Measurements from ENCODE around the gene CD68.
"Not testable (repeated sequence)": the region's sequence is repeated elsewhere in the genome, so short reads cannot be mapped to it uniquely, and the experiment has no call there.

Gene CD68

DNA sequence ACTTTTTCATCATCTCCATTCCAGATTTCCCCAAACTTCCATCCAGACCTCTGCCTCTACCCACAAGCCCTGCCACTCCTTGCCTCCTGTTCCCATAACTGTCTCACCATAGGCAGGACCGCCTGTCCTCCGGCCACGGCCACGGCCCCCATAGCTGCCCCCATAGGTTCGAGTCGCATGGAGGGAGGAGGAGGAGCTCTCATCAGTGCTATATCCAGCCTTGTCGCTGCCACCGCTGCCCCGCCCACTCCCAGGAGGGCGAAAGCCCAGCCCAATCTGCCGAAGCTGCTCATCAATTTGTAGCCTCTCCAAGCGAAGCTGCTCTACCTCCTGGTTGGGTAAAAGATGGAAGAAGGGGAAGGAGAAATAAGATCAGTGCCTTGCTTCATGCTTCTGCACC is 13.9 kb downstream of the CD68 start:
- Histone ChIP-seq H3K4me3 (ENCODE audit: low read depth, low read length) (no peak overlapping the region), H3K9ac (ENCODE audit: low read length) (no peak overlapping the region), H3K27ac (ENCODE audit: low read depth, low read length) (no peak overlapping the region), H3K27me3 (ENCODE audit: control insufficient read depth, insufficient read depth, low read length) (no peaks in the 10 kb centered on the region), H3K36me3 (ENCODE audit: control insufficient read depth, insufficient read depth, low read length) (peaks cover 61% of the 10 kb centered on the region), H3K4me1 (ENCODE audit: control insufficient read depth, insufficient read depth, low read length) (peaks cover 20% of the 10 kb centered on the region), H3K9me3 (ENCODE audit: control insufficient read depth, insufficient read depth, low read depth, low read length) (no peaks in the 10 kb centered on the region)

DNA sequence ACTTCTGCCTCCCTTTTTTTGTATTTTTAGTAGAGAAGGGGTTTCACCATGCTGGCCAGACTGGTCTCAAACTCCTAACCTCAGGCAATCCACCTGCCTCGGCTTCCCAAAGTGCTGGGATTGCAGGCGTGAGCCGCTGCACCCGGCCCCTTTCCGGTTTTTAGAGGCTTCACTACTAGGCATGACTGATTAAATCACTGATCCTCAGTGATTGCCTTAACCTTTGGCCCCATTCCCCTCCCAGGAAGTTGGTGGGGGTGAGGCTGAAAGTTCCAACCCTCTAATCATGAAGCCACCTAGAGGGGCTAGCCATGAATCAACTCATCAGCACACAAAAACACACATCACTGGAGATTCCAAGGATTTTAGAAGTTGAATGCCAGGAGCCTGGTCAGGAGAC is 18.1 kb downstream of the CD68 start:
- not testable (repeated sequence) for H3K4me3 ChIP-seq (ENCODE audit: low read depth, low read length); H3K9me3 ChIP-seq (ENCODE audit: control insufficient read depth, insufficient read depth, low read depth, low read length); H3K4me1 ChIP-seq (ENCODE audit: control insufficient read depth, insufficient read depth, low read length); H3K27me3 ChIP-seq (ENCODE audit: control insufficient read depth, insufficient read depth, low read length); H3K9ac ChIP-seq (ENCODE audit: low read length); H3K27ac ChIP-seq (ENCODE audit: low read depth, low read length)
- peaks cover 83% of the 10 kb centered on the region for H3K36me3 ChIP-seq (ENCODE audit: control insufficient read depth, insufficient read depth, low read length)

DNA sequence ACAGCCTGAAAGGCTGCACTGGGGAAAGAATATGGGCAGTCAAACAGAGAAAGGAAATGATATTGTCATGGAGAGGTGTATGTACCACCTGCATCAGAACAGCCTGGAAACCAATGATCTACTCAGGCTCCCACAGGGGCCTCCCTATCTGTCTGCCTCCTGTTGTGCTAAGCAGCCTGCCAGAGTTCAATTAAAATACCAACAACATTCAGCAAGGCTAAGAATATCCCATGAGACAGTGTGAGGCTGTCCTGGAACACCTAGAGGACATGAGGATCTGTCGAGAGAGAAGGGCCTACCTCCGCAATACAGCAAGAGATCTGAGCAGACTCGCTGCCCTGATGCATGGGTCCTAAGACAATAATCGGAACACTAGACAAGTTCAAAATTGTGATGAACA is 26.8 kb downstream of the CD68 start:
- no peak overlapping the region for H3K27ac ChIP-seq (ENCODE audit: low read depth, low read length)
- peaks cover 46% of the 10 kb centered on the region for H3K36me3 ChIP-seq (ENCODE audit: control insufficient read depth, insufficient read depth, low read length)
- H3K9ac ChIP-seq (ENCODE audit: low read length) = peak overlapping the region; percentile 6
- H3K9me3 ChIP-seq (ENCODE audit: control insufficient read depth, insufficient read depth, low read depth, low read length) = no peaks in the 10 kb centered on the region
- H3K4me3 ChIP-seq (ENCODE audit: low read depth, low read length) = no peak overlapping the region
- H3K27me3 ChIP-seq (ENCODE audit: control insufficient read depth, insufficient read depth, low read length) = no peaks in the 10 kb centered on the region
- no peaks in the 10 kb centered on the region for H3K4me1 ChIP-seq (ENCODE audit: control insufficient read depth, insufficient read depth, low read length)

DNA sequence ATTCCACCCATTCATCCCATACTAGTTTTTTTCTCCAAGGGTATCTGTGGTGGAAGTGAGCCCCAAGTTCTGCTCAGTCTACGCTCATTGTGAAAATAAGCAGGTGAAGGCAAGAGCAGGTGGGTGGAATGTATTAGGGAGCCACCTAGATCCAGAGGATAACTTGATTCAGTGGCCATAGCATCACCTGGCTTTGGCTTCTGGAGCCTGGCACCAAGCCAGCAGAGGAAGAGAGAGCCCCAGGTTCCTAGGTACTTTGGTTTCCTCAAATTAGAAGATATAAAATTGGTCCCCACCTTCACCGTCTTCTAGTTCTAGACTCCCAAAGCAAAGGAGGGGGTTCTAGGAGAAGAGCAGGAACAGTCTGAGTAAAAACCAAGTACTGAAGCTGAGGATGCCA is 31.2 kb downstream of the CD68 start:
- Histone ChIP-seq H3K4me1 (ENCODE audit: control insufficient read depth, insufficient read depth, low read length) (peaks cover 15% of the 10 kb centered on the region), H3K36me3 (ENCODE audit: control insufficient read depth, insufficient read depth, low read length) (peaks cover 14% of the 10 kb centered on the region), H3K27me3 (ENCODE audit: control insufficient read depth, insufficient read depth, low read length) (no peaks in the 10 kb centered on the region), H3K27ac (ENCODE audit: low read depth, low read length) (no peak overlapping the region), H3K4me3 (ENCODE audit: low read depth, low read length) (no peak overlapping the region), H3K9me3 (ENCODE audit: control insufficient read depth, insufficient read depth, low read depth, low read length) (no peaks in the 10 kb centered on the region), H3K9ac (ENCODE audit: low read length) (no peak overlapping the region)

DNA sequence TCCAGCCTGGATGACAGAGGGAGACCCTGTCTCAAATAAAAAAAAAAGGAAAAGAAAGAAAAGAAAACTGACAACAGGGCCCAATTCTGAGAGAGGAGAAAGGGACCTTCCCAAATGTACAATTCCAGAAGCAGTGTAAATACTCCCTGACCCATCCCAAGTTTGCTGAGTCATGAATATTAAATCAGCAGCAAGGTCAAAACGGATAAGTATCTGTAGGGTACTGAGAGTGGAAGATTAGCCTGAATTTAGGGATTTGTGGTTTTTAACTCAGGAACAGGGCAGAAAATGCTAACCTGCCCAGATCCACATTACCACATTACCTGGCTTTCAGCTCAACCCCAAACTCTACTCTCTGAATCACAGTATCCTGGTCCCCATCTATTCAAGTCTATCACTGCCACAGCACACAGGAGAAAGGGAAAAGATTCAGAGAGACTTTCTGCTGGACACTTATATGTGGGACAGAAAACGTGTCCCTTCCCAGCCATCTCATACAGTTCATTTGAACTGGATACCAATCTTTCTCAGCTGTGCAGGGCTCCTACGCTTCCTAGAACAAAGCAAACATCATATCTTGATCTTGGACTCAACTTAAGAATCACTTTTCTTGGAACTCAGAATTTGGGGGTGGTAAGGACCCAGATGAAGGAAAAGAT is 32.3 kb downstream of the CD68 start:
- Histone ChIP-seq H3K4me1 (ENCODE audit: control insufficient read depth, insufficient read depth, low read length) (peaks cover 15% of the 10 kb centered on the region), H3K4me3 (ENCODE audit: low read depth, low read length) (no peak overlapping the region), H3K27ac (ENCODE audit: low read depth, low read length) (no peak overlapping the region), H3K36me3 (ENCODE audit: control insufficient read depth, insufficient read depth, low read length) (peaks cover 12% of the 10 kb centered on the region), H3K9ac (ENCODE audit: low read length) (no peak overlapping the region), H3K27me3 (ENCODE audit: control insufficient read depth, insufficient read depth, low read length) (no peaks in the 10 kb centered on the region), H3K9me3 (ENCODE audit: control insufficient read depth, insufficient read depth, low read depth, low read length) (no peaks in the 10 kb centered on the region)

DNA sequence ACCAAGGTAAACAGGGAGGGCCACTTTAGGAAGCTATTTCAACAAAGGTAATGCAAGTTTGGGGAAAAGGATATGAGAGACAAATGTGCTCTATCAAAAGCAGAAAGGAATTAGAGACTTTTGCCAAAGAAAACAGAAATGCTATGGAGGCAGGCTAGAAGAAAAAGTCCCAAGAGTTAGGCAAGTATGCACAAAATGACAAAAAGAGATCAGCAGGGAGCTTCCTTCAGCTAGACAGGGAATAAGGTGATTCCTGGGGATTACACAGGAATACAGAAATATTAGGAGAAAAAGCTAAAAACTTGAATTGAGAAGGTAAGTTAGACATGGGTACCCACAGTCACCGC is 32.8 kb downstream of the CD68 start:
- H3K9ac ChIP-seq (ENCODE audit: low read length) = no peak overlapping the region
- no peaks in the 10 kb centered on the region for H3K27me3 ChIP-seq (ENCODE audit: control insufficient read depth, insufficient read depth, low read length)
- peaks cover 12% of the 10 kb centered on the region for H3K36me3 ChIP-seq (ENCODE audit: control insufficient read depth, insufficient read depth, low read length)
- peaks cover 15% of the 10 kb centered on the region for H3K4me1 ChIP-seq (ENCODE audit: control insufficient read depth, insufficient read depth, low read length)
- no peak overlapping the region for H3K4me3 ChIP-seq (ENCODE audit: low read depth, low read length)
- no peak overlapping the region for H3K27ac ChIP-seq (ENCODE audit: low read depth, low read length)
- no peaks in the 10 kb centered on the region for H3K9me3 ChIP-seq (ENCODE audit: control insufficient read depth, insufficient read depth, low read depth, low read length)

DNA sequence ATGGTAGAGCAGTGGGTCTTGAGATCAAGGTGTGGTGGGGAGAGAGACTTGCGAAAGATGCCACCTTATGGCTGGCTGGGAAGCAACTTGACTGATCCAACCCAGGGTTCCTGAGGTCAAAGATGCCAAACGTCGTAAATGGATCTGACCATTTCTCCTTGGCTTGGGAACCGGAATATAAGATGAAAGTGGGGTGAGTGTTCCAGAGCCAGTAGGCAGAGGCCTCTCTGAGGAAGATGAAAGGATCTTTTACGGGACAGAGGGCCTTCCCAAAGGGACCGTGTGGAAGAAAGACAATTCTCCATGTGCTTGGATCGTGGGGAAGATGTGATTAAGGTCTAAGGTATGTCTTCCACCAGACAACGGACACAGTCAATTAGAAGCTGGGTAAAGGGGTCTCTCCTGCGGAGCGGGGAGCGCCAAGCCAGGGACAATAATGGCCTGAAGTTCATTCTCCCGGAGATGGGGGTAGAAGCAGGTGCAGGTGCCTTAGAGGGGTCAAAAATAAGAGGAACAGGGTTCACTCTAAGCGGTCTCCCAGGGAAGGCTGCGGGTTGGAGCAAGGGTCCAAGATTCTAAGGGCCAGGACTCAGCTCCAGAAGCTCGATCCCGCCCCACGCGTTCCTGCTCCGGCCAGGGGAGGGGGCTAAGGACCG is 34.5 kb downstream of the CD68 start:
- peaks cover 15% of the 10 kb centered on the region for H3K4me1 ChIP-seq (ENCODE audit: control insufficient read depth, insufficient read depth, low read length)
- no peaks in the 10 kb centered on the region for H3K27me3 ChIP-seq (ENCODE audit: control insufficient read depth, insufficient read depth, low read length)
- H3K36me3 ChIP-seq (ENCODE audit: control insufficient read depth, insufficient read depth, low read length) = peaks cover 7% of the 10 kb centered on the region
- H3K9ac ChIP-seq (ENCODE audit: low read length) = peak overlapping the region; percentile 76
- H3K9me3 ChIP-seq (ENCODE audit: control insufficient read depth, insufficient read depth, low read depth, low read length) = no peaks in the 10 kb centered on the region
- peak overlapping the region; percentile 65; the same call in 1 of the 2 replicates for H3K27ac ChIP-seq (ENCODE audit: low read depth, low read length)
- H3K4me3 ChIP-seq (ENCODE audit: low read depth, low read length) = peak overlapping the region; percentile 84

DNA sequence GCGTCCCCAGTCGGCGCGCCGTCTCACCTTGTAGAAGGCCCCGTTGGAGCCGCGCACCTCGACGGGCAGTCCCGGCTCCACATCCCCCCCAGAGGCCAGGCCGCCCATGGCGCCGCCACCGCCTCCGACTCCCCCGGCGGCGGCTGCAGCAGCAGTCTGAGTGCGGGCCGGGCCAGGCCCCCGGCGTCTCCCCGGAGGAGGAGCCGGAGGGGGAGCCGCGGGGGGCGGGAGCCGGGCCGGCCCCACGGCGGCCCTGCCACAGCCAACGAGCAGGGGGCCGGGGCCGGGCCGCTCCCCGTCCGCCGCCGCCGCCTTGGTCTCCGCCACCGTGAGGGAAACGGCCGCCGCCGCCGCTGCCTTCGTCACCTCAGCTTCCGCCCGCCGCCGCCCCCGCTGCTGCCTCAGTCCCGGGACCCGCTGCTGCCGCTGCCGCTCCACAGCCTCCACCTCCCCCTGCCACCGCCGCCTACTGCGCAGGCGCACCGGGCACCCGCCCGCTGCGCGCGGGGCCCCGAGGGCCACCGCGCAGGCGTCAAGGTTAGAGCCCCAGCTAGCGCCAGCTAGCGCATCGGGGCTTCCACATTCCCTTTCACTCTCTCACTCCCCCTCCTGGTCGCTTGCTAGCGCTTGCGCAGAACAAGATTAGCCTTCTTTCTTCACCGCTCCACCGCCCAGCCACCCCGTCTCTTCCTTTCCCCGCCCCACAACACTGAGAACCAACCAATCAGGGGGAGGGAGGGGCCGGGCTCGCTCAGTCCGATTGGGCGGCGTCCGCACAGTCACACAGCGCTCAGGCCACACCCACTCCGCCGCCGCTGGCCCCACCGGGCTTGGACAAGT is 35.2 kb downstream of the CD68 start, which contains the start of gene FXR2:
Gene FXR2, minus strand, starts transcription at position 473 of the 840 bp plus-strand sequence. Its CDS starts 365 bp downstream, at position 108.
- Histone ChIP-seq H3K4me1 (ENCODE audit: control insufficient read depth, insufficient read depth, low read length) (peaks cover 15% of the 10 kb centered on the region), H3K9me3 (ENCODE audit: control insufficient read depth, insufficient read depth, low read depth, low read length) (no peaks in the 10 kb centered on the region), H3K9ac (ENCODE audit: low read length) (peak within 1 kb of the TSS; percentile 76), H3K27me3 (ENCODE audit: control insufficient read depth, insufficient read depth, low read length) (no peaks in the 10 kb centered on the region), H3K4me3 (ENCODE audit: low read depth, low read length) (peak within 1 kb of the TSS; percentile 84), H3K27ac (ENCODE audit: low read depth, low read length) (peak within 1 kb of the TSS; percentile 65; the same call in 1 of the 2 replicates), H3K36me3 (ENCODE audit: control insufficient read depth, insufficient read depth, low read length) (peaks cover 7% of the 10 kb centered on the region)

DNA sequence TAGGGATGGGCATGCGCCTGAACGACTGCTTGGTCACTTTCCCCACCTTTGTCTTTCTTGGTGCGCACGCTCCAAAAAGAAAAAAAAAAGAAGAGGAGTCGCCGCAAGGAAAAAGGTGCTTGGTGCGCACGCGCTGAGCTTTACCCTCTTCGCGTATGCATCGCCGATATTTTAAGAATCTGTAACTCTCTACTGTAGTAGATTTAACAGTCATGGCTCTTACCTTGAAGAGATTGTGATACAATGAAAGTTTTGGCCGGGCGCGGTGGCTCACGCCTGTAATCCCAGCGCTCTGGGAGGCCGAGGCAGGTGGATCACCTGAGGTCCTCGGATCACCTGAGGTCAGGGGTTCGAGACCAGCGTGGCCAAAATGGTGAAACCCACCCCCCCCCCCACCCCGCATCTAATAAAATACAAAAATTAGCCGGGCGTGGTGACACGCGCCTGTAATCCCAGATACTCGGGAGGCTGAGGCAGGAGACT is 35.9 kb downstream of the CD68 start:
- Histone ChIP-seq H3K4me3 (ENCODE audit: low read depth, low read length) (peak overlapping the region; percentile 60), H3K27me3 (ENCODE audit: control insufficient read depth, insufficient read depth, low read length) (no peaks in the 10 kb centered on the region), H3K36me3 (ENCODE audit: control insufficient read depth, insufficient read depth, low read length) (peaks cover 7% of the 10 kb centered on the region), H3K9me3 (ENCODE audit: control insufficient read depth, insufficient read depth, low read depth, low read length) (no peaks in the 10 kb centered on the region), H3K27ac (ENCODE audit: low read depth, low read length) (no peak overlapping the region), H3K4me1 (ENCODE audit: control insufficient read depth, insufficient read depth, low read length) (peaks cover 15% of the 10 kb centered on the region), H3K9ac (ENCODE audit: low read length) (peak overlapping the region; percentile 31)

DNA sequence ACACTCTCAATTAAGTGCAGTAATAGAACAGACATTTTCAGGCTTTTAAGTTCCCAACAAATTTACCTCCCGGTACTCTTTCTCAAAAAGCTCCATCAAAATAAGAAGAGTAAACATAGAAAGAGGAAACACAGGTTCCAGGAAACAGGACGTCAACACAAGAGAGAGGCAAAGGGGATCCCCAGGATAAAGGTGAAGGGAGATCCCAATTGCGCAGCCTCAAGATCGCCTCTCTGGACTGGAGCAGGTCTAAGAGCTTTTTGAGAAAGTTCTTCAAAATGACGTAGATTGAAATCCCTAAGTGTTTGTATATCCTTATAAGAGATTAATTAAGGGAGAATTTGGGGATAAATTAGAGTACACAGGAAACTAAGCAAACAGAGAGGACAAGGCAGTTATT is 39.2 kb downstream of the CD68 start:
- Histone ChIP-seq H3K4me3 (ENCODE audit: low read depth, low read length) (no peak overlapping the region), H3K36me3 (ENCODE audit: control insufficient read depth, insufficient read depth, low read length) (no peaks in the 10 kb centered on the region), H3K27ac (ENCODE audit: low read depth, low read length) (no peak overlapping the region), H3K27me3 (ENCODE audit: control insufficient read depth, insufficient read depth, low read length) (no peaks in the 10 kb centered on the region), H3K9me3 (ENCODE audit: control insufficient read depth, insufficient read depth, low read depth, low read length) (no peaks in the 10 kb centered on the region), H3K4me1 (ENCODE audit: control insufficient read depth, insufficient read depth, low read length) (peaks cover under 1% of the 10 kb centered on the region), H3K9ac (ENCODE audit: low read length) (no peak overlapping the region)

DNA sequence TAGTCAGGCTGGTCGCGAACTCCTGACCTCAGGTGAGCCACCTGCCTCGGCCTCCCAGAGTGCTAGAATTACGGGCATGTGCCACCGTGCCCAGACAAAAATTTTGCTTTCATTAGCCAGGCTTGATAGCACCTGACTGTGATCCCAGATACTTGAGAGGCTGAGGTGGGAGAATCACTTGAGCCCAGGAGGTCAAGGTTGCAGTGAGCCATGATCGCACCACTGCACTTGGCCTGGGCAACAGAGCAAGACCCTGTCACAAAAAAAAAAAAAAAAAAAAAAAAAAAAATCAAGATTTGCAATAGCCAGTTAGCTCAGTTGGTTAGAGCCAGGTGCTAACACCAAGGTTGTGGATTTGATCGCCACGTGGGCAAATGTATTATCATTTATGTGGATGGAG is 41.4 kb downstream of the CD68 start:
- no peak overlapping the region for H3K27ac ChIP-seq (ENCODE audit: low read depth, low read length)
- no peaks in the 10 kb centered on the region for H3K4me1 ChIP-seq (ENCODE audit: control insufficient read depth, insufficient read depth, low read length)
- no peak overlapping the region for H3K4me3 ChIP-seq (ENCODE audit: low read depth, low read length)
- H3K9me3 ChIP-seq (ENCODE audit: control insufficient read depth, insufficient read depth, low read depth, low read length) = no peaks in the 10 kb centered on the region
- no peaks in the 10 kb centered on the region for H3K27me3 ChIP-seq (ENCODE audit: control insufficient read depth, insufficient read depth, low read length)
- no peak overlapping the region for H3K9ac ChIP-seq (ENCODE audit: low read length)
- peaks cover under 1% of the 10 kb centered on the region; the same call in 1 of the 2 replicates for H3K36me3 ChIP-seq (ENCODE audit: control insufficient read depth, insufficient read depth, low read length)

All from HUES6 (cell line).